GM23248 (cell line): ENCODE results near the gene EHMT2. TPM values are rescaled to one million over a fixed set of nuclear protein-coding genes. Genes with fewer than 3 reads are reported as not detected.
"Not testable (repeated sequence)": the region's sequence is repeated elsewhere in the genome, so short reads cannot be mapped to it uniquely, and the experiment has no call there.

ENCODE experiments used
- DNase-seq: peaks from one replicate; pipeline ENCODE4 v3.0.0-alpha.2; 2015
- H2AFZ ChIP-seq: fragments of 200-600 bp; sonication (generic); 2 replicates; pipeline ENCODE4 v1.6.1; 2016; ENCODE audit warnings: antibody characterized with exemption
- H3F3A ChIP-seq: fragments of 200-600 bp; sonication (generic); 2 replicates; pipeline ENCODE4 v1.6.1; 2016; ENCODE audit warnings: mild to moderate bottlenecking, antibody characterized with exemption, mixed run types; ENCODE audit not compliant: insufficient read depth
- H3K27ac ChIP-seq: fragments of 200-600 bp; sonication (generic); 2 replicates; pipeline ENCODE4 v1.5.1; 2016; ENCODE audit warnings: mild to moderate bottlenecking
- H3K27me3 ChIP-seq: fragments of 200-600 bp; sonication (generic); replicated peaks from 2 replicates; pipeline ENCODE4 v1.6.1; 2016; ENCODE audit warnings: mild to moderate bottlenecking; ENCODE audit not compliant: insufficient read depth
- H3K36me3 ChIP-seq: fragments of 200-600 bp; sonication (generic); 2 replicates; pipeline ENCODE4 v1.6.1; 2016; ENCODE audit warnings: low read depth, mild to moderate bottlenecking
- H3K4me1 ChIP-seq: fragments of 200-600 bp; sonication (generic); 2 replicates; pipeline ENCODE4 v1.6.1; 2016; ENCODE audit warnings: mild to moderate bottlenecking; ENCODE audit not compliant: insufficient read depth
- H3K4me2 ChIP-seq: fragments of 200-600 bp; sonication (generic); one replicate; pipeline ENCODE4 v1.6.1; 2016; ENCODE audit warnings: mild to moderate bottlenecking; ENCODE audit not compliant: unreplicated experiment
- H3K4me3 ChIP-seq: fragments of 200-600 bp; sonication (generic); 2 replicates; pipeline ENCODE4 v1.5.1; 2016; ENCODE audit warnings: mild to moderate bottlenecking
- H3K79me2 ChIP-seq: fragments of 200-600 bp; sonication (generic); 2 replicates; pipeline ENCODE4 v1.6.1; 2016; ENCODE audit warnings: mild to moderate bottlenecking; ENCODE audit not compliant: insufficient read depth
- H3K9ac ChIP-seq: fragments of 200-600 bp; sonication (generic); 2 replicates; pipeline ENCODE4 v1.6.1; 2016; ENCODE audit warnings: mild to moderate bottlenecking
- H3K9me2 ChIP-seq: fragments of 200-600 bp; sonication (generic); 2 replicates; pipeline ENCODE4 v1.6.1; 2016; ENCODE audit warnings: mixed run types, mild to moderate bottlenecking, moderate library complexity; ENCODE audit not compliant: insufficient read depth
- H3K9me3 ChIP-seq: fragments of 200-600 bp; sonication (generic); one replicate; pipeline ENCODE4 v1.6.1; 2017; ENCODE audit warnings: low read depth
- H4K20me1 ChIP-seq: fragments of 200-600 bp; sonication (generic); 2 replicates; pipeline ENCODE4 v1.6.0; 2016; ENCODE audit not compliant: insufficient read depth
- EZH2 ChIP-seq: fragments of 200-600 bp; sonication (generic); IDR thresholded peaks from 2 replicates; pipeline ENCODE4 v1.6.1; 2018; ENCODE audit warnings: antibody characterized with exemption, mild to moderate bottlenecking; ENCODE audit not compliant: insufficient read depth, poor library complexity, severe bottlenecking
- EZH2phosphoT487 ChIP-seq: fragments of 200-600 bp; sonication (generic); IDR thresholded peaks from 2 replicates; pipeline ENCODE4 v1.6.1; 2018; ENCODE audit warnings: antibody characterized with exemption, moderate library complexity, mild to moderate bottlenecking, low read depth; ENCODE audit not compliant: insufficient read depth
- WGBS, 2 experiments: methylation state at CpG; one replicate each; pipeline ENCODE4 v1.1.6; 2015 to 2017; ENCODE audit warnings: low lambda C conversion rate in 2 of 2, low coverage in 1 of 2; ENCODE audit errors: missing lambda C conversion rate in 2 of 2; 5-methylcytosine and 5-hydroxymethylcytosine counted together
- in situ Hi-C: fragments of 300-500 bp; cut with MboI; formaldehyde crosslinking; loops from 2 replicates; pipeline ENCODE4 v1.15.0; 2020
- polyA plus RNA-seq: library from polyadenylated mRNA; unstranded; fragments of >200 nt; fragmentation: Nextera tagmentation; extraction: Ambion mirVana; gene quantifications from 2 replicates; pipeline ENCODE4 v1.2.1, GENCODE V29; 2016
- total RNA-seq: library from RNA; depleted of rRNA; stranded (reverse); fragments of >200 nt; shearing (Covaris generic); gene quantifications from 2 replicates; pipeline ENCODE4 v1.2.3, GENCODE V29; 2014

EHMT2 gene
- total and polyA plus RNA-seq, 2 experiments from 2014 or later, result 27.5 to 41.5 TPM

GRCh38 chr6:31918069-31918720, 20.7 kb upstream of the EHMT2 start:
- 80 to 85% methylated on average over 8 of the region's 8 CpGs for WGBS, 2 experiments
- DNase-seq, result peak; percentile 36

DNA sequence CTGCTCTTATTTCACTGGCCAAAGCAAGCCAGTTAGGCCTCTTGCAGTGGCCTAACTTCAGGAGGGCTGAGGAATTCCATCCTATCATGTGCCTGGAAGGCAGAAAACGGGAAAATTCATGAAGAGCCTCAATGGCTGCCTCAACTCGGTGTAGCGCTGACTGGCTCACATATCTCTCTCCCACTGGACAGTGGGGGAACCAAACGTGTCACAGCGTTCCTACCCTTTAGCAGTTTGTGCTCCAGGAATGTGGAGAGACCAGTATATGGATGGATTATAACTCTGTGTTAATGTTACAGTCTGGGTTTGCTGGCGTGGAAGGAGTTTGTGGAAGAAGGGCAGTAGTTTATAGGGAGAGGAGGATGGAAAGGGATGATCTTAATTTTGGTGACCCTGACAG, 18.3 kb upstream of the EHMT2 start:
- no peak overlapping the region for H3K9ac ChIP-seq
- H4K20me1 ChIP-seq, result no peaks in the 10 kb centered on the region
- TF ChIP-seq EZH2 (no peak), EZH2phosphoT487 (no peak)
- no peak overlapping the region for H3K4me3 ChIP-seq
- H3K4me2 ChIP-seq, result no peak overlapping the region
- in situ Hi-C loops, result no loop called here
- 88 to 95% methylated on average over 6 of the region's 6 CpGs for WGBS, 2 experiments
- H3K79me2 ChIP-seq, result no peaks in the 10 kb centered on the region
- H3K4me1 ChIP-seq, result peaks cover 12% of the 10 kb centered on the region
- H3K27me3 ChIP-seq, result no peaks in the 10 kb centered on the region
- no peak for DNase-seq
- H3F3A ChIP-seq, result peaks cover 3% of the 10 kb centered on the region; the same call in 1 of the 2 replicates
- no peaks in the 10 kb centered on the region for H3K9me2 ChIP-seq
- no peak overlapping the region for H3K27ac ChIP-seq
- H3K9me3 ChIP-seq, result no peaks in the 10 kb centered on the region
- H2AFZ ChIP-seq, result no peak overlapping the region
- no peaks in the 10 kb centered on the region for H3K36me3 ChIP-seq

More at GRCh38 chr6:31918069-31918720, 20.7 kb upstream of the EHMT2 start:
- H3K9ac ChIP-seq, result no peak overlapping the region
- H3K4me1 ChIP-seq, result no peaks in the 10 kb centered on the region
- no peak overlapping the region for H3K27ac ChIP-seq
- H3K9me3 ChIP-seq, result no peaks in the 10 kb centered on the region
- no peaks in the 10 kb centered on the region for H3K36me3 ChIP-seq
- TF ChIP-seq EZH2 (no peak), EZH2phosphoT487 (no peak)
- no peaks in the 10 kb centered on the region for H3F3A ChIP-seq
- H3K4me2 ChIP-seq, result no peak overlapping the region
- H3K27me3 ChIP-seq, result no peaks in the 10 kb centered on the region
- no peaks in the 10 kb centered on the region for H3K9me2 ChIP-seq
- H2AFZ ChIP-seq, result no peak overlapping the region
- H4K20me1 ChIP-seq, result no peaks in the 10 kb centered on the region
- in situ Hi-C loops, result no loop called here
- H3K4me3 ChIP-seq, result no peak overlapping the region
- H3K79me2 ChIP-seq, result no peaks in the 10 kb centered on the region

- H3K79me2 ChIP-seq, result no peaks in the 10 kb centered on the region
- no peaks in the 10 kb centered on the region for H4K20me1 ChIP-seq
- TF ChIP-seq EZH2phosphoT487 (no peak), EZH2 (no peak)
- H3K36me3 ChIP-seq, result no peaks in the 10 kb centered on the region
- H2AFZ ChIP-seq, result no peak overlapping the region
- no peaks in the 10 kb centered on the region for H3K9me3 ChIP-seq
- H3F3A ChIP-seq, result peaks cover 5% of the 10 kb centered on the region
- H3K4me3 ChIP-seq, result no peak overlapping the region
- DNase-seq, result no peak
- H3K4me2 ChIP-seq, result no peak overlapping the region
- no peaks in the 10 kb centered on the region for H3K9me2 ChIP-seq
- H3K9ac ChIP-seq, result no peak overlapping the region
- no peak overlapping the region for H3K27ac ChIP-seq
- in situ Hi-C loops, result no loop called here
- no peaks in the 10 kb centered on the region for H3K27me3 ChIP-seq
- peaks cover 13% of the 10 kb centered on the region for H3K4me1 ChIP-seq
Measured at GRCh38 chr6:31915351-31915750, 17.9 kb upstream of the EHMT2 start.

DNA sequence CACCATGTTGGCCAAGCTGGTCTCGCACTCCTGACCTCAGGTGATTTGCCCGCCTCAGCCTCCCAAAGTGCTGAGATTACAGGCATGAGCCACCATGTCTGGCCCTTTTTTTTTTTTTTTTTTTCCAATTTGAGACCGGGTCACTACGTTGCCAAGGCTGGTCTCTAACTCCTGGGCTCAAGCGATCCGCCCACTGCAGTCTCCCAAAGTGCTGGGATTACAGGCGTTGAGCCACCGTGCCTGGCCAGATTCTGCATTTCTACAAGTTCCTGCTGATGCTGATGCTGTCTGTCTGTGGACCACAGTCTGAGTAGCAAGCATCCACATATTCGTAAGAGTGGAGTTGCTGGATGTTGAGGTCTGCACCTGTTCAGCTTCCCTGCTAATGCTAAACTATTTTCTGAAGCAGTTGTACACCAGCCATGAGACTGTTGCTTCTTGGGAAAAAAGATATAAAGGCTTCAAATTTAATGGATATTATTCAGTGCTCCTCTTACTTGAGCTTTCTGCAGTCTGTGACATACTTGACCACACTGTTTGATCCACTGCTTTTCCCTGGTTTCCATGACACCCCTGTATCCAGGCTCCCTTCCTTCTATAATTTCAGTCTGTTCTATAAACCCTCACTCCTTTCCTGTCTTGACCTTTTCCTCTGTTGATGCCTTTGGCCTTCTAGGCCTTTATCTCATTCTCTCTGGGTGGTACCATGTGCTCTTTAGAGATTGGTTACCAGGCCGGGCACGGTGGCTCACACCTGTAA, 14.5 kb upstream of the EHMT2 start:
- no peak for TF ChIP-seq EZH2
- TF ChIP-seq EZH2phosphoT487, result no peak
- in situ Hi-C loops, result no loop called here
- Histone ChIP-seq H3K27me3 (no peaks in the 10 kb centered on the region), H3K9me3 (no peaks in the 10 kb centered on the region), H3K79me2 (no peaks in the 10 kb centered on the region), H3K9me2 (no peaks in the 10 kb centered on the region), H3K9ac (0 out of 2 replicates have a peak overlapping the region, but pooled peaks have one; percentile 11), H3K4me2 (no peak overlapping the region), H3K4me1 (peaks cover 40% of the 10 kb centered on the region), H3K4me3 (no peak overlapping the region), H4K20me1 (no peaks in the 10 kb centered on the region), H3K27ac (peak overlapping the region; percentile 95), H3K36me3 (no peaks in the 10 kb centered on the region), H2AFZ (no peak overlapping the region), H3F3A (peaks cover 16% of the 10 kb centered on the region)
- 61 to 63% methylated on average over 10 to 11 of the region's 11 CpGs for WGBS, 2 experiments
- peak; percentile 28 for DNase-seq

DNA sequence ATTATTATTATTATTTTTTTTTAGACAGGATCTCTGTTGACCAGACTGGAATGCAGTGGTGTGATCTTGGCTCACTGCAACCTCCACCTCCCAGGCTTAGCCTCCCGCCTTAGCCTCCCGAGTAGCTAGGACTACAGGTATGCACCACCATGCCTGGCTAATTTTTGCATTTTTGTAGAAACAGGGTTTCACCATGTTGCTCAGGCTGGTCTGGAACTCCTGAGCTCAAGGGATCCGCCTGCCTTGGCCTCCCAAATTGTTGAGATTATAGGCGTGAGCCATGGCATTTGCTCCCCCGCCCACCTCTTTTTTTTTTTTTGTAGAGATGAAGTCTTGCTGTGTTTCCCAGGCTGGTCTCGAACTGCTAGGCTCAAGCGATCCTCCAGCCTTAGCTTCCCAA, 11.8 kb upstream of the EHMT2 start:
- H4K20me1 ChIP-seq, H3K4me2 ChIP-seq, in situ Hi-C loops, H3K4me3 ChIP-seq, H3K27me3 ChIP-seq, H3K9me2 ChIP-seq, H2AFZ ChIP-seq, H3K36me3 ChIP-seq, H3K79me2 ChIP-seq, H3K9ac ChIP-seq, H3K9me3 ChIP-seq, DNase-seq: not testable (repeated sequence)
- Histone ChIP-seq H3K4me1 (peaks cover 43% of the 10 kb centered on the region), H3F3A (peaks cover 16% of the 10 kb centered on the region), H3K27ac (peak overlapping the region; percentile 95)
- WGBS, 2 experiments, result 76 to 85% methylated on average over 7 of the region's 7 CpGs
